ENCODE results near the gene NETO2. TPM values are rescaled to one million over a fixed set of nuclear protein-coding genes. Genes with fewer than 3 reads are reported as not detected.

Gene NETO2
- total and polyA plus RNA-seq, 2 of the 13 experiments (the other 11 are each of a cell fraction or from before 2014, with no cell fraction given) = 8.2 to 13.5 TPM

GRCh38 chr16:47058295-47059086 lies 85.3 kb downstream of the NETO2 start (continued):
- TF ChIP-seq HNF1A (IDR thresholded peaks at IDR 0.05; ENCODE audit: low read depth) = peak; percentile 49; the same call in 1 of the 2 replicates
- peak; percentile 31; the same call in 1 of the 2 replicates for TF ChIP-seq HNF1A (CRISPR knock-in tag; IDR thresholded peaks at IDR 0.05; ENCODE audit: borderline replicate concordance)
- TF ChIP-seq SIN3A (IDR thresholded peaks at IDR 0.05; ENCODE audit: borderline replicate concordance, low read depth, low read length) = no peak
- no peak for TF ChIP-seq RFX3 (CRISPR knock-in tag; IDR thresholded peaks at IDR 0.05)
- no peak for TF ChIP-seq ATF3 (CRISPR knock-in tag; IDR thresholded peaks at IDR 0.05)
- peak; percentile 80 for TF ChIP-seq ZNF556 (CRISPR knock-in tag; IDR thresholded peaks at IDR 0.05; ENCODE audit: borderline replicate concordance)
- no peak for TF ChIP-seq ZFAT (CRISPR knock-in tag; conservative IDR thresholded peaks at IDR 0.05)
- TF ChIP-seq GPBP1L1 (CRISPR knock-in tag; IDR thresholded peaks at IDR 0.05) = no peak
- TF ChIP-seq RORA (CRISPR knock-in tag; IDR thresholded peaks at IDR 0.05) = no peak
- TF ChIP-seq EP300 (IDR thresholded peaks at IDR 0.05; ENCODE audit: low read depth in 2 of 2, low read length in 2 of 2) = peak in 1 of 2 experiments; percentile 81; a peak in 2 of 4 replicates
- no peak for TF ChIP-seq EP300 (CRISPR knock-in tag; IDR thresholded peaks at IDR 0.05; ENCODE audit: borderline replicate concordance)
- TF ChIP-seq TEF (CRISPR knock-in tag; IDR thresholded peaks at IDR 0.05) = no peak
- peak; percentile 78; the same call in 1 of the 2 replicates for TF ChIP-seq ARID2 (CRISPR knock-in tag; IDR thresholded peaks at IDR 0.05; ENCODE audit: borderline replicate concordance)
- TF ChIP-seq IKZF1 (IDR thresholded peaks at IDR 0.05) = no peak
- TF ChIP-seq ZNF619 (CRISPR knock-in tag; IDR thresholded peaks at IDR 0.05) = no peak
- TF ChIP-seq NFE2L2 (IDR thresholded peaks at IDR 0.05; ENCODE audit: low read length) = no peak
- TF ChIP-seq MED13 (CRISPR knock-in tag; IDR thresholded peaks at IDR 0.05) = no peak
- TF ChIP-seq ZNF512B (CRISPR knock-in tag; IDR thresholded peaks at IDR 0.05; ENCODE audit: borderline replicate concordance) = no peak
- no peak; the same call in 1 of the 2 replicates for TF ChIP-seq RFXANK (CRISPR knock-in tag; IDR thresholded peaks at IDR 0.05)
- no peak for TF ChIP-seq NR0B2 (CRISPR knock-in tag; IDR thresholded peaks at IDR 0.05)

Measured in HepG2 (cell line).